SK-N-MC (cell line): ENCODE results near the gene EFS.

Source experiments
- DNase-seq: peaks from one replicate; pipeline ENCODE4 v3.0.0-alpha.2; 2011; ENCODE audit warnings: low read depth, low spot score
- H3K27ac ChIP-seq: fragments of 200-600 bp; sonication (generic); 2 replicates; pipeline ENCODE4 v1.5.1; 2016; ENCODE audit warnings: mixed run types
- H3K36me3 ChIP-seq: fragments of 200-600 bp; sonication (generic); 2 replicates; pipeline ENCODE4 v1.6.1; 2017; ENCODE audit warnings: antibody characterized with exemption, low read length, mixed read lengths; ENCODE audit not compliant: insufficient read depth
- H3K4me3 ChIP-seq: fragments of 200-600 bp; sonication (generic); 2 replicates; pipeline ENCODE4 v1.5.1; 2016
- H3K9ac ChIP-seq: fragments of 200-600 bp; sonication (generic); 2 replicates; pipeline ENCODE4 v1.8.0; 2017; ENCODE audit warnings: mixed run types, mixed read lengths; ENCODE audit not compliant: insufficient read length
- H3K9me3 ChIP-seq: fragments of 200-600 bp; sonication (generic); 2 replicates; pipeline ENCODE4 v1.6.1; 2017; ENCODE audit warnings: low read depth, mild to moderate bottlenecking, antibody characterized with exemption, low read length, moderate library complexity, mixed read lengths
- EZH2 ChIP-seq: fragments of 200-600 bp; sonication (generic); IDR thresholded peaks from one replicate; pipeline ENCODE4 v1.6.1; 2017; ENCODE audit warnings: antibody characterized with exemption
- FOXP2 ChIP-seq: optimal IDR thresholded peaks from 2 replicates; pipeline ENCODE3; 2011; ENCODE audit warnings: mild to moderate bottlenecking, moderate library complexity; ENCODE audit not compliant: insufficient read depth; ENCODE audit errors: extremely low read length, control extremely low read depth
- POLR2AphosphoS5 ChIP-seq: IDR thresholded peaks from 2 replicates; pipeline ENCODE4 v1.6.1; 2012; ENCODE audit warnings: mild to moderate bottlenecking, low read depth, low read length, borderline replicate concordance

The EFS gene

GRCh38 chr14:23384364-23385080 lies 19.6 kb upstream of the EFS start:
- DNase-seq = no peak

GRCh38 chr14:23382731-23383440 lies 17.9 kb upstream of the EFS start:
- Histone ChIP-seq H3K9ac (no peak overlapping the region), H3K27ac (no peak overlapping the region), H3K36me3 (no peaks in the 10 kb centered on the region), H3K9me3 (no peaks in the 10 kb centered on the region), H3K4me3 (no peak overlapping the region)
- TF ChIP-seq POLR2AphosphoS5 = no peak
- TF ChIP-seq FOXP2 = no peak
- TF ChIP-seq EZH2 = no peak
- no peak for DNase-seq

More at GRCh38 chr14:23384364-23385080, 19.6 kb upstream of the EFS start:
- H3K9me3 ChIP-seq = no peaks in the 10 kb centered on the region
- TF ChIP-seq FOXP2 = no peak
- no peak for TF ChIP-seq EZH2
- no peak for TF ChIP-seq POLR2AphosphoS5
- H3K4me3 ChIP-seq = no peak overlapping the region
- H3K27ac ChIP-seq = no peak overlapping the region
- no peak overlapping the region for H3K9ac ChIP-seq
- no peaks in the 10 kb centered on the region for H3K36me3 ChIP-seq

- Histone ChIP-seq H3K27ac (no peak overlapping the region), H3K36me3 (no peaks in the 10 kb centered on the region), H3K4me3 (no peak overlapping the region), H3K9ac (no peak overlapping the region), H3K9me3 (no peaks in the 10 kb centered on the region)
- DNase-seq = no peak
- TF ChIP-seq EZH2 (no peak), POLR2AphosphoS5 (no peak), FOXP2 (no peak)
Measured at GRCh38 chr14:23382276-23382675, 17.3 kb upstream of the EFS start.

GRCh38 chr14:23381871-23382270 lies 16.9 kb upstream of the EFS start:
- H3K27ac ChIP-seq = no peak overlapping the region
- TF ChIP-seq FOXP2 (no peak), POLR2AphosphoS5 (no peak), EZH2 (no peak)
- no peak overlapping the region for H3K4me3 ChIP-seq
- DNase-seq = no peak
- no peak overlapping the region for H3K9ac ChIP-seq
- no peaks in the 10 kb centered on the region for H3K9me3 ChIP-seq
- H3K36me3 ChIP-seq = no peaks in the 10 kb centered on the region

DNA sequence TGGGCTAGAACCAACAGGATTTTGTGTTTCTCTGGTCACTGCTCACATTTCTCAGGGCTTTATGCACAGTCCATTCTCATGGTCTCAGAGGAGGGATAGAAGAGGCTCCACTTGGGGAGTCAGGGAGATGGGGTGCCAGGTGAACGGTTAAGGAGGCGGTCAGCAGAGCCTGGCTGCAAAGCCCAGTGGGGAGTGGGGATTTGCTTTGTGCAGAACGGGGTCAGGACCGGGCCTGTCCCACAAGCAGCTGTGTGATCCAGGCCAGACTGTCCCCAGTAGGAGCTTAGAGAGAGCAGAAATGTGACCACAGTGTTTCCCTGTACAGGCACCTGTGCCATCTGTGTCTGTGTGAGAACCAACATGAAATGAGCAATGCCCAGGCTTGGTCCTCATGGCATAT lies 16.0 kb upstream of the EFS start:
- Histone ChIP-seq H3K36me3 (no peaks in the 10 kb centered on the region), H3K9ac (no peak overlapping the region)
- no peak for DNase-seq

GRCh38 chr14:23380197-23380914 lies 15.4 kb upstream of the EFS start:
- no peak for DNase-seq
- no peaks in the 10 kb centered on the region for H3K36me3 ChIP-seq
- H3K9ac ChIP-seq = no peak overlapping the region
- no peak for TF ChIP-seq FOXP2
- TF ChIP-seq POLR2AphosphoS5 = no peak
- TF ChIP-seq EZH2 = no peak
- H3K9me3 ChIP-seq = no peaks in the 10 kb centered on the region
- no peak overlapping the region for H3K4me3 ChIP-seq
- no peak overlapping the region for H3K27ac ChIP-seq

More for the DNA sequence above, 16.0 kb upstream of the EFS start:
- Histone ChIP-seq H3K27ac (no peak overlapping the region), H3K9me3 (no peaks in the 10 kb centered on the region), H3K4me3 (no peak overlapping the region)
- TF ChIP-seq FOXP2 (no peak), EZH2 (no peak), POLR2AphosphoS5 (no peak)

- no peak overlapping the region for H3K27ac ChIP-seq
- no peaks in the 10 kb centered on the region for H3K9me3 ChIP-seq
- H3K36me3 ChIP-seq = no peaks in the 10 kb centered on the region
- DNase-seq = no peak
- TF ChIP-seq FOXP2 (no peak), EZH2 (no peak), POLR2AphosphoS5 (no peak)
- no peak overlapping the region for H3K4me3 ChIP-seq
- no peak overlapping the region for H3K9ac ChIP-seq
Measured at GRCh38 chr14:23379366-23380196, 14.6 kb upstream of the EFS start.

GRCh38 chr14:23378612-23379220 lies 13.7 kb upstream of the EFS start:
- H3K9ac ChIP-seq = no peak overlapping the region
- H3K4me3 ChIP-seq = no peak overlapping the region
- no peak overlapping the region for H3K27ac ChIP-seq
- no peaks in the 10 kb centered on the region for H3K36me3 ChIP-seq
- no peak for DNase-seq
- H3K9me3 ChIP-seq = no peaks in the 10 kb centered on the region
- TF ChIP-seq FOXP2 (no peak), POLR2AphosphoS5 (no peak), EZH2 (no peak)
